ENCODE data around the gene EPN1.

EPN1 gene

DNA sequence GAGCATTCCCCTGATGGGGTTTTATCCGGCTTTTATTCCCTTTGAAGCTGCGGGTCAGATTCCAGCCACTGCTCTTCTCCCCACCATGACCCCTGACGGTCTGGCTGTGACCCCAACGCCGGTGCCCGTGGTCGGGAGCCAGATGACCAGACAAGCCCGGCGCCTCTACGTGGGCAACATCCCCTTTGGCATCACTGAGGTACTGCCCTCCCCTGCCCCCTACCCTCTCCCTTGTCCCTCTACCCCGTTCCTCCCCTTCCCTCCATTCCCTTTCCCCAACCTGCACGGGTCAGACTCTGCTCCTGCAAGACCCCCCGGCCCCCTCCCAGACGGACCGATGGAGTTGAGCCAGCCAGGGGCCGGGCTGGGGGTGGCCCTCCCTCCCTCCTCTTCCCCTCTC lies 14.0 kb upstream of the EPN1 start:
- no peak for DNase-seq (ENCODE audit: low read depth in 2 of 2)

GRCh38 chr19:55661826-55662225 lies 13.2 kb upstream of the EPN1 start:
- DNase-seq (ENCODE audit: low read depth in 2 of 2): no peak

DNA sequence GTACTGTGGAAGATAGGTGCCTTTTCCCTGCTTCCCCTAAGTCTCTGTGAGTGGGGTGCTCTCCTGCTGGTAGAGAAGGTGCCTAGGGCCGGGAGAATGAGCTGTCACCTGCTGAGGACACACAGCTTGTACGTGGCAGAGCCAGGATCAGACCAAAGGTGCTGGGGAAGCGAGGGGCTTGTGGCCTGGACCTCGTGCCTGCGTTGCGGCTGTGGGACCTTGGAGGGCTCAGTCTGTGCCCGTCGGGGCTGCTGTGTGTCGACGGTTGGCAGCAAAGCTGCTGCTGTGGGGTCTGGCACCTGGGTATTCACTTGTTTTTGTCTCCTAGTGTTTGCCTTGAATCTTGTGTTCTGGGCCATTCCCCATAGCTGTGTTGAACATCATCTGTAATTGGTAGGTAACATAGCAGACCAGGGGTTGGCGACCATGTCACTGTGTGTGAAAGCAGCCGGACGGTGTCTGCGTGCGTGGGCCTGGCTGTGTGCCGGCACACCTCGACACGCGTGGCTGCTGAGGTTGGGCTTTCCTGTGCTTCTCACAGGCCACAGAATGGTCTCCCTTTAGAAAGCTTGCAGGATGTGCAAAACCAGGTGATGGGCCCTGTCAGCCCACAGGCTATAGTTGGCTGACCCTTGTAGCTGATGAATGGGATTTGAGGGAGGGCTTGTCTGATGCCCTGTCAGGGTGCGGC lies 11.0 kb upstream of the EPN1 start:
- DNase-seq (ENCODE audit: low read depth in 2 of 2): no peak

DNA sequence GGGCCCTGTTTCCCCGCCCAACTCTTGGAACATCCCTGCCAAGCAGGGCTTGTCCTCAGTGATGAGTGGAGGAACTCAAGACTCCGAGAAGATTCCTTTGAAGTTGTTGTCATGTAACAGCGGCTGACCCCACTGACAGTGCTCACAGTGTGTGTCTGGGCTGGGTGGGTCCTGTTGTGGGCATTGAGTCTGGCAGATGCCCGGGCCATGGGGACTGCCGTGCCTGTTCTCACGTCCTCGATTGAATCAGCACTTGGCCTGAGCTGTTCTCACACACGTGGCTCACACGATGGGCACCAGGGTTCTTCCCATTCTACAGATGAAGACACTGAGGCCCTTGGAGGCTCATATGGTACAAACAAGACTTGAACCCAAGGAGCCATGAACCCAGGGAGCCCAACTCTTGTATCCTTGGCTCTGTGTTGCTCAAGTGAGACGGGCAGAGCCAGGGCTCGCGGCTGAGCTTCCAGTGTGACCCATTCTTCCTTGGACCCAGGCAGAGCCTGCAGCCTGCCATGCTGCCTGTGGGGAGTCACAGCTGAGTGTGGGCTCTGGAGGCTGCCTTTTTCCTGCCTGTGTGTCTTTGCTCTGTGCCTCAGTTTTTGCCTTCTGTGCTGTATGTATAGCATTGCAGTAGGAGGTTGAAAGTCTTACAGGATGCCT lies 8.6 kb upstream of the EPN1 start:
- DNase-seq (ENCODE audit: low read depth in 2 of 2): no peak

DNA sequence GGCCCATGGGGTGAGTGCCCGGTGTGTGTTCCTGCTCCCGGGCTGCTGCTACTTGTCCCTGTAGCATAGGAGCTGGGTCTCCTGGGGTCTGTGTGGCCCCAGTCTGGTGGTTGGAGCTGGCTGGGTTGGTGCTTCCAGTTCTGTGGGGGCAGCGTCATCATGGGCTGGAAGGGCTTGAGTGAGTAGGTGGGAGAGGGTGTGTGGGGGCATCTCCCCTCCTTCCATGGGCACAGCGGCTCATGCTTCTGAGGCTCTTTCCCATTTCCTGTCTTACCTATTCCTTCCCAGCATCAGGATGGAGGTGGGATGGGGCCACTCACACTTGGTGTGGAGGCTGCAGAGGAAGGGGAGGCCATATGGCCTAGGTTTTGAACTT lies 8.0 kb upstream of the EPN1 start:
- DNase-seq (ENCODE audit: low read depth in 2 of 2): no peak

GRCh38 chr19:55667511-55667910 lies 7.5 kb upstream of the EPN1 start:
- DNase-seq (ENCODE audit: low read depth in 2 of 2): no peak

GRCh38 chr19:55667958-55668357 lies 7.1 kb upstream of the EPN1 start:
- DNase-seq (ENCODE audit: low read depth in 2 of 2): no peak

DNA sequence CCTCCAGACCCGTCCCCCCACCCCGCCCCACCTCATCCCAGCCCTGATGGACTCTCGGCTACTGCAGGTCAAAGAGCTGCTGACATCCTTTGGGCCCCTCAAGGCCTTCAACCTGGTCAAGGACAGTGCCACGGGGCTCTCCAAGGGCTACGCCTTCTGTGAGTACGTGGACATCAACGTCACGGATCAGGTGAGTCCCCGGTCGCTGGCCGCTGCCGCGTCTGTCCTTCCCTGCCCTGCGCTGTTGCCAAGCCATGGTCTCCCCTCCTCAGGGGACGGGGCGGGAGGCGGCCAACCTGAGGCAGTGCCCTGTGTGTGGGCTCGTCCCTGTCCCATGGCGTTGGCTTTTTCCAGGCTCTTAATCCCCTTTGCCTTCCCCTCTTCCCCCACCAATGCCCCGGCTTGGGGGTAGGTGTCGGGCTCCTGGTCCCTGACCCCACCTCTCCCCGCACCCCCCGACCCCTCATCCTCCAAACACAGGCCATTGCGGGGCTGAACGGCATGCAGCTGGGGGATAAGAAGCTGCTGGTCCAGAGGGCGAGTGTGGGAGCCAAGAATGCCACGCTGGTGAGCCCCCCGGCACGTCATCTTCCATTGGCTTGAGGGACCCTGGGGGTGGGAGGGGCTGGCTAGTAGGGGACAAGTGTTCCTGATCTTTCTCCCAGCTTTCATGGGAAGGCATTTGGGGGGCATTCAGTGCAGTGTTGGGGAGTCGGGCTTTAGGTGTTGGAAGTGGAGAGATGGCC lies 6.2 kb upstream of the EPN1 start:
- no peak for DNase-seq (ENCODE audit: low read depth in 2 of 2)

- no peak for DNase-seq (ENCODE audit: low read depth in 2 of 2)
These were observed 5.4 kb upstream of the EPN1 start for GRCh38 chr19:55669418-55670279.

- DNase-seq (ENCODE audit: low read depth in 2 of 2): no peak
These were observed 4.6 kb upstream of the EPN1 start for GRCh38 chr19:55670280-55671053.

DNA sequence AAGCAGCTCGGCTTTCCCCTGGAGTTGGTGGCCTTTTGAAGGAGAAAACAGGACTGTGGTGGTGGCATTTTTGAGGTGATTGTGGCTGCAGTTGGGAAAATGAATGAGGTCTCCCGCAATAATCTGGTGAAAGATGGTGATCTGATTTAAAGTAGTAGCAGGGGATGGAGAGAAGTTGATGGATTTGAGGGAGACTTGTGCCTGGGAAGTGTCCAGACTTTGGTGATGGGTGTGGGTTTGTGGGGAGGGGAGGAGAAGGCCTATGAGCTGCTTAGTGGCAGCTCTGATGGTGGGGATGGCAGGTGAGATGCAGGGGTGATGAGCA lies 4.0 kb upstream of the EPN1 start:
- DNase-seq (ENCODE audit: low read depth in 2 of 2): no peak

DNA sequence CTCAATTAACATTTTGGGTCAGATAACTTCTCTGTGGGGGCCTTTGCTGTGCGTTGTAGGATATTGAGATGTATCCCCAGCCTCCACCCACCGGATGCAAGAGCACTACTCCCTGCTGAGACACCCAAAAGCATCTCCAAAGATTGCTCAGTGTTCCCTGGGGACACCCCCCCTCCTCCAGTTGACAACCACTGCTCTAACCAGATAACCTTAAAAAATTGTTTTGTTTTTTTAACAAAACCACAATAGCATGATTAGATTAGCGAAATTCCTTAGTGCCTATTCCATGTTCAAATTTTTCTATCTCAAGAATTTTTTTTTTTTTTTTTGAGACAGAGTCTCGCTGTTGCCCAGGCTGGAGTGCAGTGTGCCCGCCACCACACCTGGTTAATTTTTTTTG lies 2.6 kb upstream of the EPN1 start:
- DNase-seq (ENCODE audit: low read depth in 2 of 2): no peak

DNA sequence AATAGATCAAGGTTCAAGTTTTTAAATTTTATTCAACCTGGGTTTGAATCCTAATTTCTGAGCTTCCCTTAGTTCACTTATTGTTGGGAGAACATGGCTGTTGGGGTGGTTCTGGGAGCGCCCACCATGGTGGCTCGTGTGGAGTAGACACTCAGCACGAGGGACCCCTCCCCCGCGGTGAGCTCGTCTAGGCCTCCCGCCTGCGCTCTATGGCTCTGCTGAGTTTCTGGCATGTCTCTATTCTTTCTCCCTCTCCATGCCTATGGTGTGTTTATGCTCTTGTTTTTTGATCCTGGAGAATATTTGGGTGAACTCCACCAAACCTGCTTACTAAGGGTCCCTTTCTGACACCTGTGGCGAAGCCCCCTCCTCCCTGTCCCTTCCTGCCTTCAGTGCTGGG lies 1.6 kb upstream of the EPN1 start:
- DNase-seq (ENCODE audit: low read depth in 2 of 2): no peak

DNA sequence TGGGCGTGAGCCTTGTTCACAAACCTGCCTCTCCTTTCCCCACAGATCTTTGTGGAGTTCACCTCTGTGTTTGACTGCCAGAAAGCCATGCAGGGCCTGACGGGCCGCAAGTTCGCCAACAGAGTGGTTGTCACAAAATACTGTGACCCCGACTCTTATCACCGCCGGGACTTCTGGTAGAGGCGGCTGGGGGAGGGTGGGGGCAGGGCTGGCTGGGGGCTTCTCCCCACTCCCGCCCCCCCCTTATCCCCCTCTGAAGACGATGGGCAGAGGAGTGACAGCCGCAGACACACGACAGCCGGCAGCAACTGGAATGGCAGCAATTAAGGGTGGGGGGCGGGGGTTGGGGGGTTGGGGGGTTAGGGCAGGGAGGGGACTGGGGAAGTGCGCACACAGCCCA lies 1.1 kb upstream of the EPN1 start:
- DNase-seq (ENCODE audit: low read depth in 2 of 2): no peak

DNA sequence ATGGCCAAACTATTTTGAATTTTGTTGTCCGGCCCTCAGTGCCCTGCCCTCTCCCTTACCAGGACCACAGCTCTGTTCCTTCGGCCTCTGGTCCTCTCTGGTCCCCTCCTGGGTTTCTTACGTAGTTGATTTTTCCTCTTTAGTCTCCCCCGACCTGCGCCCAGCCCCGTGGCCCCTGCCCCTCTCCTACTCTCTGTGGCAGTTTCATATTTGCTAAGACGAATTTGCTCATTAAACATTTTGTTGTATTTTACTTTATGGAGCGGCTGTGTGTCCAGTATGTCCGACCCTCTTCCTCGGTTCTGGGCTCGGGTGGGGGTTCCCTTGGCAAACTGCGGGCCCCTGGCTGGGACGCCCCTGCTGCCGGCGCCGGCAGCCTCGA lies 576 bp upstream of the EPN1 start:
- no peak for DNase-seq (ENCODE audit: low read depth in 2 of 2)

GRCh38 chr19:55675661-55676354 lies 782 bp downstream of the EPN1 start:
- DNase-seq (ENCODE audit: low read depth in 2 of 2): no peak

DNA sequence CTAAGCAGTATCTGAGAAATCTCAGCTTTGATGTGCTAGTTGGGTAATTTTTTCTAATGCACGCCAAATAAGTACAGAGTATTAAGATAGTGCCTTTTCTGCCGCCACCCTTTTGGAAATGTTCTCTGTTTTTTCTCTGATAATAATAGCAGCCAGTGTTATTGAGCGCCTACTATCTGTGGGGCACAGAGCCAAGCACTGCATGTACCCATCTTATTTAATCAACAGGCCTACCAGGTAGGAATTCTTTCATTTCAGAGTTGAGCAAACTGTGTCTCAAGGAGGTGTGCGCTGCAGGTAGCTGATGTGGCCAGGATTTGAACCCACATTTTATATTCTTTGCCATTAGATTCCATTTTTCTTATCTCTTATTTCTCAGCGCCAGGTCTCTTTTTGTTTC lies 1.4 kb downstream of the EPN1 start:
- no peak for DNase-seq (ENCODE audit: low read depth in 2 of 2)

GRCh38 chr19:55676889-55677505 lies 2.0 kb downstream of the EPN1 start:
- DNase-seq (ENCODE audit: low read depth in 2 of 2): no peak

DNA sequence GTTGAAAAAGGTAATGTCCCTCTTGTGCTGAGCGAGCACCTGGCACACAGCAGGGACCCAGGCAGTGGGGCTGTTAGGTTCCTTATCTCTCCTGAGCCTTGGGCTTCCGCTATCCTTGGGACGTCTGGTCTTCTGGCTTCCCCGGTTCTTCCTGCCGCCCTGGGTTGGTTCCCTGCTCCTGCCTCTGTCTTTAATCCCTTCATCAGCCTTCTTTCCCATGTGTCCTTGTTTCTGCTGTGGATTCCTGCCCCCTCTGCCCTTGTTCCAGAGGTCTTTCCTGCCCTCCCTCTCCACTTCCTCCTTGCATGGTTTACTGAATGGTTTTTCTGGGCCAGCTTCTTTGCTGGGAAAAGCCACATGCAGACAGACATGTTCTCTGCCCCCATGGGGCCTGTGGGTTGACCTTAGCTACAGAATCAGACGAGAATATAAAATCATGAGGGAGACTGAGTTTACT lies 2.6 kb downstream of the EPN1 start:
- no peak for DNase-seq (ENCODE audit: low read depth in 2 of 2)

DNA sequence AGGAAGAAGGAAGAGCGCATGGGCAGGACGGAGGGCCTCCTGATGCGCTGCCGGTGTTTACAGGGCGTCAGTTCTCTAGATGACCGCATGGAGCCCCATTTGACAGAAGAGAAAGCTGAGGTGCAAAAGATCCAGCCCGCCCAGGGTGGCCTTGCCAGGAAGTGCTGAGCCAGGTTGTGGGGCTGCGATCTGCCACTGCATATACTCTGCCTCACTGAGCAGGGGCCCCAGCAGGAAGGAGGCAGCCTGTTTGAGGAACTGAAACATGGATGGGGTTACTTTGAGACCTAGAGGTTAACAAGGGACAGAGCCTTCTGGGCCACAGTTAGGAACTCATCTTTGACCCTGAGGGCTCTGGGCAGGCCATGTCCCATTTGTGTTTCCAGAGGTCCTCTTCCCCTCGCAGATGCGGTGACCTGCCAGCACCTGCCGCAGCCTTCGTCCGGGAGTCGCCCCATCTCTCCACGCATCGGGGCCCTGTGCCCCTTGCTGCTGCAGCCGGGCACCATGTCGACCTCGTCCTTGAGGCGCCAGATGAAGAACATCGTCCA lies 3.2 kb downstream of the EPN1 start:
- DNase-seq (ENCODE audit: low read depth in 2 of 2): no peak
